PFSK-1 (cell line): ENCODE results near the gene LAD1.

Source experiments
- FOXP2 ChIP-seq: optimal IDR thresholded peaks from 2 replicates; pipeline ENCODE3; 2011; ENCODE audit warnings: borderline replicate concordance, control low read depth, inconsistent platforms; ENCODE audit not compliant: insufficient read depth; ENCODE audit errors: extremely low read length, extremely low read depth
- POLR2AphosphoS5 ChIP-seq: IDR thresholded peaks from 2 replicates; pipeline ENCODE4 v1.6.1; 2012; ENCODE audit warnings: low read depth, mild to moderate bottlenecking, control low read depth, low read length, moderate library complexity
- SIN3A ChIP-seq: IDR thresholded peaks from 2 replicates; pipeline ENCODE4 v1.6.1; 2012; ENCODE audit warnings: mild to moderate bottlenecking, low read length, moderate library complexity, borderline replicate concordance; ENCODE audit not compliant: insufficient read depth
- TAF1 ChIP-seq: IDR thresholded peaks from 2 replicates; pipeline ENCODE4 v1.6.1; 2012; ENCODE audit warnings: low read length, control low read depth, borderline replicate concordance; ENCODE audit not compliant: insufficient read depth
- TF ChIP-seq, protein P1 (sequence below), 2 experiments: IDR thresholded peaks; 2 replicates each; pipeline versions ENCODE4 v1.6.1 to v1.8.0; 2011 to 2012; ENCODE audit warnings: low read depth in 2 of 2, low read length in 2 of 2, control low read depth in 1 of 2, inconsistent platforms in 1 of 2, mild to moderate bottlenecking in 1 of 2, moderate library complexity in 1 of 2; ENCODE audit not compliant: insufficient read depth in 1 of 2

Gene LAD1

DNA sequence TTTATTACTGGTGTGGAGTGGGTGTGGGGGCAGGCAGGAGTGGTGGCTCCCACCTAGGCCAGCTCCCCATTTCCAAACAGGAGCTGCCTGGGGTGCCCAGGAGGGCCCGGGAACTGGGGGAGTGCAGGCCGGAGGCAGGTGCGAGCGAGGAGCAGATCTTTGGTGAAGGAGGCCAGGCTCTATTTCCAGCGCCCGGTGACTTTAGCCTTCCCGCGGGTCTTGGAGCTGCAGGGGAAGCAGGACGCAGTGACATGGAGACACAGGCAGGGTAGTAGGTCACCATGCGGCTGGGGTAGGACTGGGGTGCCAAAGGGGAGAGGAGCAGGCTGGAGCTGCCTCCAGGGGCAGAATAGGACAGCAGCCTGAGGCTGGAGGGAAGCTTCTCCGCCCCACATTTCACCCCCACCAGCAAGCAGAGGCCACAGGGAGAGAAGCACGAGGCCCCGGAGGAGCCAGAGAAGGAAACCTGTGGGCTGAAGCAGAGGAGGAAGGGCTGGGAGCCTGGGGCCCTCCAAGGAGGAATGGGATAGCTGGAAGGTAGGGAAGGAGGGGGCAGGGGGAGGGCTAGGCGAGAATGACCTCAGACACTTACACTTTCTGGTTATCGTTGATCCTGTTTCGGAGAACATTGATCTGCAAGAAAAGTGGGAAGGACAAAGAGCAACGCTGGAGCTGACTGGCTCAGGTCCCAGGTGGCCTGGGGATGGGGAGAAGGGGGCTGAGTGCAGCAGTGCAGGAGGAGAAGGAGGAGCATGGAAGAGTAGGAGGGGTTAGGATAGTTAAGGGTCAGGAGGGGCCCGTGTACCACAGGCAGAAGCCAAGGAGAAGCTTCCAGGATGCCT is 39.9 kb downstream of the LAD1 start:
- TF ChIP-seq, protein P1, sequence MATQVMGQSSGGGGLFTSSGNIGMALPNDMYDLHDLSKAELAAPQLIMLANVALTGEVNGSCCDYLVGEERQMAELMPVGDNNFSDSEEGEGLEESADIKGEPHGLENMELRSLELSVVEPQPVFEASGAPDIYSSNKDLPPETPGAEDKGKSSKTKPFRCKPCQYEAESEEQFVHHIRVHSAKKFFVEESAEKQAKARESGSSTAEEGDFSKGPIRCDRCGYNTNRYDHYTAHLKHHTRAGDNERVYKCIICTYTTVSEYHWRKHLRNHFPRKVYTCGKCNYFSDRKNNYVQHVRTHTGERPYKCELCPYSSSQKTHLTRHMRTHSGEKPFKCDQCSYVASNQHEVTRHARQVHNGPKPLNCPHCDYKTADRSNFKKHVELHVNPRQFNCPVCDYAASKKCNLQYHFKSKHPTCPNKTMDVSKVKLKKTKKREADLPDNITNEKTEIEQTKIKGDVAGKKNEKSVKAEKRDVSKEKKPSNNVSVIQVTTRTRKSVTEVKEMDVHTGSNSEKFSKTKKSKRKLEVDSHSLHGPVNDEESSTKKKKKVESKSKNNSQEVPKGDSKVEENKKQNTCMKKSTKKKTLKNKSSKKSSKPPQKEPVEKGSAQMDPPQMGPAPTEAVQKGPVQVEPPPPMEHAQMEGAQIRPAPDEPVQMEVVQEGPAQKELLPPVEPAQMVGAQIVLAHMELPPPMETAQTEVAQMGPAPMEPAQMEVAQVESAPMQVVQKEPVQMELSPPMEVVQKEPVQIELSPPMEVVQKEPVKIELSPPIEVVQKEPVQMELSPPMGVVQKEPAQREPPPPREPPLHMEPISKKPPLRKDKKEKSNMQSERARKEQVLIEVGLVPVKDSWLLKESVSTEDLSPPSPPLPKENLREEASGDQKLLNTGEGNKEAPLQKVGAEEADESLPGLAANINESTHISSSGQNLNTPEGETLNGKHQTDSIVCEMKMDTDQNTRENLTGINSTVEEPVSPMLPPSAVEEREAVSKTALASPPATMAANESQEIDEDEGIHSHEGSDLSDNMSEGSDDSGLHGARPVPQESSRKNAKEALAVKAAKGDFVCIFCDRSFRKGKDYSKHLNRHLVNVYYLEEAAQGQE (IDR thresholded peaks at IDR 0.05; ENCODE audit: insufficient read depth in 1 of 2, low read depth in 2 of 2, low read length in 2 of 2), result no peak
- no peak for TF ChIP-seq SIN3A
- no peak for TF ChIP-seq FOXP2

DNA sequence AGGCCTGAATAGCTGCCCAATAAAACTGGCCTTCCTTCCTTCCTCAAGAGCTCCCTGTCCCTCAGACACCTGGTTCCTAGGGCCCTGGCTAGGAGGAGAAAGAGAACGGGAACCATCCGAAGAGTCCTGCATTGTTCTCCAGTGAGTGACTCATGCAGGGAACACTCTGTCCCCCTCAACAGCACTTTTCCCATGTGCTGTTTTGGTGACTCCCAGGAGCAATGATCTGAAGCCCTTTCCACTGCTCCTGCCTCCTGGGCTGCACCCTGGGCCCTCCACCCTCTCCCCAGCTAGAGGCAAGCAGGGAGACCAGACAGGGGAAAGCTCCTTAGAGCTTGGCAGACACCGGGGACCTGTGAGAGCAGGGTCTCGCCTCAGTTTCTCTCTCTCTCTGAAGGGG is 40.5 kb downstream of the LAD1 start:
- TF ChIP-seq POLR2AphosphoS5, result no peak
- TF ChIP-seq TAF1, result no peak
- no peak for TF ChIP-seq SIN3A
- TF ChIP-seq, protein P1 (IDR thresholded peaks at IDR 0.05; ENCODE audit: insufficient read depth in 1 of 2, low read depth in 2 of 2, low read length in 2 of 2), result no peak

DNA sequence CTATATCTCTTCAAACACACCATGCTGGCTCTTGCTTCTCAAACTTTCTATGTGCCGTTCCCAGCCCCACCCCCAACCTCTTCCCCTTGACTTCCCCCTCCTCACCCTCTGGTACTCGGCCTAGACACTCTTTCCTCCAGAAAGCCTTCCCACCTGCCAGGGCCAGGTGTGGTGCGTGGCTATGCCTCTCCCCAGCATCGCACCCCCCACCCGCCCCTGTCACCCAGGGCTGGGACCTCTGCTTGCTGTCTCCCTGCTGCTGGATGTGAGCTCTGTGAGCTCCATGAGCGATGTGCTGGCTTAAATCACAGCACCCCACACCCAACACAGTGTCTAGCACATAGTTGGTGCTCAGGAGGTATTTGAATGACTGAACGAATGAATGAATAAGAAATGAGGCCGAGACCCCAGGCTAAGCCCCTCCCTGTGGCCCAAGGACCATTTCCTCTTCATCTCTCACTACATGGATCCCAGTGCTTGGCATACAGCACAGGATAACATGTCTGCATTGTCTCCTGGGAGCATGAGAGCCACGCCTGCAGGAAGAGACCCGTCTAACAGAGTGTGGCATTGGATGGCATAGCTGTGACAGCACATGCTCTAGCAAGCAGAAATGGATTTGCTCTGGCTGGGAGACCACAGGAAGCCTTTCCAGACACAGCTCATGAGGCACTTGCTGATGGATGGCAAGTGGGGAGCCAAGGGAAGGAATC is 41.3 kb downstream of the LAD1 start:
- TF ChIP-seq SIN3A (no peak), TAF1 (no peak), POLR2AphosphoS5 (no peak), FOXP2 (no peak)
- TF ChIP-seq, protein P1 (IDR thresholded peaks at IDR 0.05; ENCODE audit: insufficient read depth in 1 of 2, low read depth in 2 of 2, low read length in 2 of 2), result no peak

DNA sequence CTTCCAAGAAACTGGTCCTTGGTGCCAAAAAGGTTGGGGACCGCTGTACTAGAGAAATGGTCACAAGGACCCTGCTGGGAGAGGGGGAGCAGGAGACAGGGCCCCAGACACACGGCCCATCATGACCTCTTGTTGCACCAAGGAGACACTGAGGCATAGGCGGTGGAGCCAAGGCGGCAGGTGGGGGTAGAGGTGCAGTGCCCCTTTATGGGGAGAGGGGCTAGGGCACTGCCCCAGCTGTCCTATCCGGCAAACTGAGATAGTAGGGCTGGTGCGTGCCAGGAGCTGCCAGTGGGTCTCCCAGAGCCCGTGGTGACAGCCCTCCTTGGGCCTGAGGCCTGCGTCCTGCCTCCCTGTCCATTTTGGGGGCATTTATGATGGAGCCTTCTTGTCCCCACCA is 41.9 kb downstream of the LAD1 start:
- TF ChIP-seq SIN3A (no peak), POLR2AphosphoS5 (no peak), FOXP2 (no peak), TAF1 (no peak)
- TF ChIP-seq, protein P1 (IDR thresholded peaks at IDR 0.05; ENCODE audit: insufficient read depth in 1 of 2, low read depth in 2 of 2, low read length in 2 of 2), result no peak
